Epidermal melanocyte (primary cell): ENCODE measurements around the gene SYNPO2L.

ENCODE experiments used
- DNase-seq: peaks from one replicate; pipeline ENCODE4 v3.0.0; 2011; ENCODE audit warnings: low spot score; ENCODE audit not compliant: insufficient read length

Gene SYNPO2L

GRCh38 chr10:73649876-73650536 is 5.8 kb downstream of the SYNPO2L start:
- no peak for DNase-seq

DNA sequence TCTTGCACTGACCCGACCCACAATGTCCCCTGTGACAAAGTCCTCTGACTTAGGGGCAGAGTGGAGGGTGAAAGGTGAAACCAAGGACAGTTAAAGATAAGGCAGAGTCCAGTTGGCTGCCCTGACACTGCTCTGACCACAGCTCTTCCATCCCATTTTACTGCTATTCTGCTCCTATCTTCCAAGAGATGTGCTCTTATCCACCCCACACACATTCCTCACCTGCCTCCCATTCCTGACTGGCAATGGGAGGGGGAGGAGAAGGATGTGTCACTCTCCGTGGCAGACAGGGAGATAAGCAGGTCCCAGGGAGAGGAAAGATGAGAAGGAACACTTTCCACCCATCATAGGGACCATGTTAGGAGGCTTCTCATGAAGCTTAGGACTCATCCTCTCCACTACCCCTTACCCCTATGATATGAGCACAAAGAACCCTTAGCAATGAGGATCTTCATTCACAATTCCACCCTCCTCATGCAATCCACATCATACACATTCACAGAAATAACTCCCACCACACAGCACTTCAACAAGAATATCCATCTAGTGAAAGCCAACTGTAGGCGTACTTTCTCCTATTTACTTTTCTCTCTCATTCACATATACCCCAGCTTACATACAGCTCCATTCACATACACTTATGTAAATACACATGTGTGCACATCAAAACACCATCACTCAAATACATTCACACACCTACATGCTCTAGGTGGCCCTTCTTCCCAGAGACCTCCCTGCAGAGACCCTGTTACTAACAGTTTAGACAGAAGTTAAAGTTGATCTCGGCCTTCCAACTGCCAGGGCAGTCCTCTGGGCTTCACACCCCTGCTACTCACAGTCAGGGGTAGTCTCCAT is 6.6 kb downstream of the SYNPO2L start:
- no peak for DNase-seq

GRCh38 chr10:73647875-73648651 is 7.8 kb downstream of the SYNPO2L start:
- DNase-seq = no peak

GRCh38 chr10:73647211-73647874 is 8.5 kb downstream of the SYNPO2L start:
- DNase-seq = peak; percentile 68

- DNase-seq = no peak
Measured at GRCh38 chr10:73646598-73647041, 9.2 kb downstream of the SYNPO2L start.

DNA sequence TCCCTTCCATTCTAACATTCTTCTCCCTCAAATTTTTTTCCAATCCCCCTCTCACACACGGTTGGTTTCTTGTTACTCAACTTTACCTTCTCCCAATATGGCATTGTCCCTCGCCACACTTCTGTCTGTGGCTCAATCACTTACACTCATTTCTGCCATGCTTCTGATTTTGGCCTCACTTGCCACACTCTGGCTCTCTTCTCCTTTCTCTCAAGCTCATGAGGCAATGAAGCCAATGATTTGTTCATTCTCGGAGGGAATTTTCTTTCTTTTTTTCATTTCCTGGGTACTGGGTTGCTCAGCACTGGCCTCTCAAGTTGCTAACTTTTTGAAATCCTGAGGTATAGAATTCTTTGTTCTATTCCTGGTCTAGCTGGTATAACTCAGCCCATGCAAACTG is 10.6 kb downstream of the SYNPO2L start:
- DNase-seq = no peak

- DNase-seq = no peak
Measured at GRCh38 chr10:73644767-73645166, 11.1 kb downstream of the SYNPO2L start.

- DNase-seq = peak; percentile 88
Measured at GRCh38 chr10:73644015-73644743, 11.7 kb downstream of the SYNPO2L start.

DNA sequence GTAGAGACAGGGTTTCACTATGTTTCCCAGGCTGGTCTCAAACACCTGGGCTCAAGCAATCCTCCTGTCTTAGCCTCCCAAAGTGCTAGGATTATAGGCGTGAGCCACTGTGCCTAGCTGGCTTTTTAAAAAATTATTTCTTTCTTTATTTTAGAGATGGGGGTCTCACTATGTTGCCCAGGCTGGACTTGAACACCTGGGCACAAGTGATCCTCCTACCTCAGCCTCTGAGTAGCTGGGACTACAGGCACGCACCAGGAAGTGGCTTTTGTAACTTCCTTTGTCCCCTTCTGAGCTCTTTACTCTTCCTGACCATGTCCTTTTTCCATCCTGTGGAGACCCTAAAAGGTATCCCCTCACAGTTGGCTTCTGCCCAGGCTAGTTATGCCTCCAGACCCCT is 12.5 kb downstream of the SYNPO2L start:
- DNase-seq = no peak

GRCh38 chr10:73641328-73642060 is 14.3 kb downstream of the SYNPO2L start, which contains the start of gene MYOZ1:
TSS of gene MYOZ1 (minus strand) at chr10:73641474. CDS start at chr10:73640017, 1,457 bp downstream.
- no peak for DNase-seq

GRCh38 chr10:73639286-73639685 is 16.5 kb downstream of the SYNPO2L start:
- no peak for DNase-seq

GRCh38 chr10:73635781-73636180 is 20.0 kb downstream of the SYNPO2L start:
- DNase-seq = no peak

GRCh38 chr10:73634421-73634820 is 21.4 kb downstream of the SYNPO2L start:
- no peak for DNase-seq

- no peak for DNase-seq
Measured at GRCh38 chr10:73629165-73629564, 26.7 kb downstream of the SYNPO2L start.

GRCh38 chr10:73628405-73628804 is 27.4 kb downstream of the SYNPO2L start:
- DNase-seq = no peak

- DNase-seq = no peak
Measured at GRCh38 chr10:73627300-73627699, 28.5 kb downstream of the SYNPO2L start.

GRCh38 chr10:73625884-73626752 is 29.7 kb downstream of the SYNPO2L start:
- peak; percentile 99 for DNase-seq

GRCh38 chr10:73625004-73625883 is 30.6 kb downstream of the SYNPO2L start:
- DNase-seq = no peak
